HG02610 (cell line): Measurements from ENCODE around the gene CCDC28A.

Source experiments
- ATAC-seq: cut with Tn5 transposase; IDR thresholded peaks from one replicate; pipeline ENCODE4 v1.9.1; 2021; ENCODE audit warnings: mild to moderate bottlenecking, moderate library complexity; ENCODE audit not compliant: unreplicated experiment

Gene CCDC28A

GRCh38 chr6:138832182-138832581 lies 58.6 kb downstream of the CCDC28A start:
- ATAC-seq: no peak

GRCh38 chr6:138833816-138834539 lies 60.4 kb downstream of the CCDC28A start:
- no peak for ATAC-seq

- no peak for ATAC-seq
These were observed 63.7 kb downstream of the CCDC28A start for GRCh38 chr6:138837246-138837645.
